ENCODE data around the gene VAV3.

The VAV3 gene

DNA sequence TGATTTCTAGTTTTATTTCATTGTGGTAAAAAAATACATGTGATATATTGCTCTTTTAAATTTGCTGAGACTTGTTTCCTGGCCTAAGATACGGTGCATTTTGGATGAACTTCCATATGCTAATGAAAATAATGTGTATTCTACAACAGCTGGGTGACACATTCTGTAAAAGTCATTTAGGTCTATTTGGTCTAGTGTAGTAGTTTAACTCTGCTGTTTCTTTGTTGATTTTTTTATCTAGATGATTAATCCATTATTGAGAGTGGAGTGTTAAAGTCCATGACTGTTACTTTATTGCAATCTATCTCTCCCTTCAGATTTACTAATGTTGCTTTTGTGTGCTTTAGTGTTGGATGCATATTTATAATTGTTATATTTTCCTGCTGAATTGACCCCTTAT is 161.4 kb downstream of the VAV3 start:
- in situ Hi-C loops (cut with MboI; ENCODE audit: low sequenced_read_pairs) = no loop called here

GRCh38 chr1:107802654-107803053 is 162.3 kb downstream of the VAV3 start:
- in situ Hi-C loops (cut with MboI; ENCODE audit: low sequenced_read_pairs) = no loop called here

DNA sequence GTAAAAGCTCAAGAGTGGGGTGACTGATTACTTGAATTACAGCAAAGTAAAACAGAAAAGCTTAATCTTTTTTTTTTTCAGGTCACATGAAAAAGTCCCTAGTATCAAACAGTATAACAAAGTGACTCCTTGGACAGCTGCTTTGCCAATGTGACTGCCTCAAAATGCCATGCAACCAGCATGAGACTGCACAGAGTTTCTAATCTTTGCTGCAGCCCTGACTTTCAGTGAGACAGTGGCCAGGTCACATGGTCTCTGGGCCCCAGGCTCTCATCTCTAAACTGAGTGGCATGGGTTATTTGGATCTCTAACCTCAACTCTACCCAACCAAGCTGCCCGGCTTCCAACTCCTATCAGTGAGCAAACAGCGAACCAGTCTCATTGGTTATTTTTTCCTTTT is 169.0 kb downstream of the VAV3 start:
- in situ Hi-C loops (cut with MboI; ENCODE audit: low sequenced_read_pairs) = loop anchor here (25.0 kb wide), 1 partner anchor 166 kb away; the partner anchor contains the start of gene VAV3

GRCh38 chr1:107795441-107795840 is 169.5 kb downstream of the VAV3 start:
- in situ Hi-C loops (cut with MboI; ENCODE audit: low sequenced_read_pairs) = loop anchor here (25.0 kb wide), 1 partner anchor 167 kb away; the partner anchor contains the start of gene VAV3

DNA sequence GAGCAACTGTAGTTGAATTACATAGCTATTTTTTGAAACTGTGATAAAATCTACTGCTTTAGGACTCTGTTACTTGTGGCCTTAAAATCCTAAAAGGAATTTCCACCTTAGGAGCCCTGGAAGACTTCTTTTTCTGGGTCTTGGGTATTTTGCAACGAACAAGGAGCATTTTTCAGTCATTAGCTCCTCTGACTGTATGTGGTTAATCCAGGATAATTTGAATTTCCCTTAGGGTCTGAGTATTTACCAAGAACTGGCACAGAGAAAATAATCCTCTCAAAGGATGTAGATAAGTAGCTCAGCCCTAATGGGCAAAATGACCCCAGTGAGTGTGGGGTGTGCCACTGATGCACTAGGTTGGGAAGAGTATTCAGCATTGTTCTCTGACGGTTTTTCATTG is 170.4 kb downstream of the VAV3 start:
- in situ Hi-C loops (cut with MboI; ENCODE audit: low sequenced_read_pairs) = loop anchor here (25.0 kb wide), 1 partner anchor 168 kb away; the partner anchor contains the start of gene VAV3

- in situ Hi-C loops (cut with MboI; ENCODE audit: low sequenced_read_pairs) = loop anchor here (25.0 kb wide), 1 partner anchor 168 kb away; the partner anchor contains the start of gene VAV3
These were observed 171.0 kb downstream of the VAV3 start for GRCh38 chr1:107793896-107794453.

GRCh38 chr1:107791348-107791747 is 173.6 kb downstream of the VAV3 start:
- in situ Hi-C loops (cut with MboI; ENCODE audit: low sequenced_read_pairs) = loop anchor here (25.0 kb wide), 1 partner anchor 171 kb away; the partner anchor contains the start of gene VAV3

GRCh38 chr1:107789817-107790524 is 175.0 kb downstream of the VAV3 start:
- in situ Hi-C loops (cut with MboI; ENCODE audit: low sequenced_read_pairs) = loop anchor here (10.0 to 25.0 kb wide), 2 partner anchors 172 to 325 kb away; partner anchors contain the start of gene VAV3

GRCh38 chr1:107788206-107789202 is 176.5 kb downstream of the VAV3 start:
- in situ Hi-C loops (cut with MboI; ENCODE audit: low sequenced_read_pairs) = loop anchor here (10.0 to 25.0 kb wide), 2 partner anchors 174 to 326 kb away; partner anchors contain the start of gene VAV3

DNA sequence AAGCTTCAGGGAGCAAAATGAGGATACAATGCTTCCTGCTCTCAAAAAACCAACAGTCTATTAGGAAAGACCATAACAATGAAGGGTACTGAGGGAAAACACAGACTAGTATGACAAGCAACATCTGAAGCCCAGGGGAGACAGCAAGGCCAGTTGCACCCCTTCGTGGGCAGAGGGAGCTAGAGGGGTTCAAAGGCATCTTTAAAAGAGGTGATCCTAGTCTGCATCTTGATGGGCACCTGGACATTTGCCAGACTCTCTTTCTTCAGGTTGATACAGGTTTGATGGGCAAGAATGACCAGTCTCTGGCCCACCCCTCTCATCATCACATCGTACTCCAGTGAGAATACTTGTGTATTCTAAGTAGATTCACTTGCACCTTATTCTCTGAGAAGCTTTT is 177.7 kb downstream of the VAV3 start:
- in situ Hi-C loops (cut with MboI; ENCODE audit: low sequenced_read_pairs) = loop anchor here (10.0 to 25.0 kb wide), 2 partner anchors 175 to 328 kb away; partner anchors contain the start of gene VAV3

GRCh38 chr1:107786203-107786845 is 178.7 kb downstream of the VAV3 start:
- in situ Hi-C loops (cut with MboI; ENCODE audit: low sequenced_read_pairs) = loop anchor here (10.0 to 25.0 kb wide), 2 partner anchors 176 to 328 kb away; partner anchors contain the start of gene VAV3

GRCh38 chr1:107785496-107786202 is 179.3 kb downstream of the VAV3 start:
- in situ Hi-C loops (cut with MboI; ENCODE audit: low sequenced_read_pairs) = loop anchor here (10.0 to 25.0 kb wide), 2 partner anchors 177 to 329 kb away; partner anchors contain the start of gene VAV3

DNA sequence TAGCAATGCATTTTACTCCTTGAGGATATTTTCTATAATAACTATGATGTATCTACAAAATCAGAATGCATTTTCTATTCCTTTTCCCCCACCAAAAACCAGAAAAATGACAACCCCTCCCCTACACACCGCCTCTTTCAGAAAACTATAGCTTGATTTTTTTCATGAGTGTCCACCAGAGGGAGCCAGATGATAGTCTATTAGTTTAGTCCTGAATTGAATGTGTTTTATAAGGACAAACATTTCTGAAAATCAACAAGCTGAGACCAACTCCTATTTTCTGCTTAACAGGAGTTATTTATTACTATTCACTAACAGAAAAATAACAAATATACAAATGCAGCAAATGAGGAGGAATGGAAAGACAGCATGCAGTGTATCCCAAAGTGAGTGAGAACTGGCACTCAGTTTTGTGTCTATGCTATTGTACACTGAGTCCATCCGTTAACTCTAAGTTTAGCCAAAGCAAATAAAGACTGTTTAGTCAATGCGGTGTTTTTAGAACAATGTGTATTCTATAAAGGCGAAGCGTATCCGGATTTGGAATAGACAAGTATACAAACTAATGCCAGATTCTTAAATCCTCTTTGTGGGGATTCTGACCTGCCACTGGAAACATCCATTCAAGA is 182.6 kb downstream of the VAV3 start:
- in situ Hi-C loops (cut with MboI; ENCODE audit: low sequenced_read_pairs) = loop anchor here (10.0 to 25.0 kb wide), 2 partner anchors 180 to 332 kb away; partner anchors contain the start of gene VAV3

- in situ Hi-C loops (cut with MboI; ENCODE audit: low sequenced_read_pairs) = loop anchor here (10.0 to 25.0 kb wide), 2 partner anchors 181 to 334 kb away; partner anchors contain the start of gene VAV3
These were observed 183.7 kb downstream of the VAV3 start for GRCh38 chr1:107781245-107781644.

- in situ Hi-C loops (cut with MboI; ENCODE audit: low sequenced_read_pairs) = loop anchor here (25.0 kb wide), 1 partner anchor 185 kb away; the partner anchor contains the start of gene VAV3
These were observed 187.3 kb downstream of the VAV3 start for GRCh38 chr1:107777664-107778047.

DNA sequence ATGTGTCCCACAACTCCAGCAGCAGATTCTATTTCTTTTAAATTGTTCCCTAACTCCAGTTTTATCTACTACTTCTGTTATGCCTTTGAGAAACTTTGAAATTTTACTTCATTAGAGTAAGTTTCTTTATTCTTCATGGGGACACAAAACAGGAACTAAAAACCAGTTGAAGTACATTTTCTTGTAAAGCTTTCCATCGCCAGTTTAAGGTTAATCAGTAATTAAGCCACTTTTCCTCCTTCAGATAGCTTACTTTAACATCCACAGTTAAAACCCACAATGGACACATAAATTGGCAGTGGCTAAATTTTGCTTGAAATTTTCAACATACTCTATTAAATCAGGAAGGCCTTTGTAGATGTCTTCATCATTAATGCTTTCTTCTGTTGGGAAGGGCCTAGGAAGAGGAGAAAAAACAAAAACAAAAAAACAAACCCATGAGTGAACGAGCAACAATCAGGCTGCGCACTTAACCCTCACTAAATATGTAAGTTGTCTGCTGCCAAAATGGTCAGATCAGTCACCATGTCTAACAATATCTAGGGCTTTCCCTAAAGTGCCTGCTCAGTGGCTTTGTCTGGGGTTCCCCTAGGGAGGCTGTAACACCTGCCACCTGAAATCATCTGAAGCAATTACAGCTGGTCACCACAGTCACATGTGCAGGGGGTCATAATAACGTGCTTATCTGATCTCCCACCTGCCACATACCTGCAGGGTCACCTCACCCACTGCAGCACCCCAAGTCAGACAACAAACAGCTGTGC is 187.9 kb downstream of the VAV3 start:
- in situ Hi-C loops (cut with MboI; ENCODE audit: low sequenced_read_pairs) = loop anchor here (25.0 kb wide), 1 partner anchor 185 kb away; the partner anchor contains the start of gene VAV3

DNA sequence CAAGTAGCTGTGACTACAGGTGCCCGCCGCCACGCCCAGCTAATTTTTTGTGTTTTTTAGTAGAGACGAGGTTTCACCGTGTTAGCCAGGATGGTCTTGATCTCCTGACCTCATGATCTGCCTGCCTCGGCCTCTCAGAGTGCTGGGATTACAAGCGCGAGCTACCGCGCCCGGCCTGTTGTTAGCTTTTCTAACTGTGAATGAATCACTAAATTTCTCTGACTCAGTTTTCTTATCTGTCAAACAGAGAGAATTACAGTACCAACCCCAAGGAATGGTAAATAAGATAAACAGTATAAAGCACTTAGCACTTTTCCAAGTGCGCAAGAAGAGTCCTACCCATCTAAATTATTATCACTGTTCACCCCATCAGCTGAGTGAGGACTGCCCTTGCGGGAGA is 193.6 kb downstream of the VAV3 start:
- in situ Hi-C loops (cut with MboI; ENCODE audit: low sequenced_read_pairs) = no loop called here

DNA sequence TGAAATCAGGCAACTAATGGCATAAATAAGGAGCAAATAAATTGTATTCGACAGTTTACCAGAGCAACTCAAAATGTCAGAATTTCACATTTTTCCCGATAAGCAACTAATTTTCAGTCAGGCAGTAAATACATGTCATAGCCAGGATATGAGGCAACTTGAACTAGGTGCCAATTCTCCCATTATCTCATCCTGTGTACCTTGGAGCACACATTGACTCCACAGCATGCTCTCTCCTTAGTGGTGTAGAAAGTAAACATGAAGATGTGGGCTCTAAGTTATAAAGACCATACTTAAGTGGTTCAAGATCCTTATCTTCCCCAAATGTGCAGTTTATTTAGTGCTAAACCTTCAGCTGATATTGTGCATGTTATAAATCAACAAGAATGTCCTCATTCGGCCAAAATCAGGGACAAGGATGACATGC is 197.8 kb downstream of the VAV3 start:
- in situ Hi-C loops (cut with MboI; ENCODE audit: low sequenced_read_pairs) = no loop called here
